Prostate gland (tissue), 2 donors: Measurements from ENCODE around the gene FAAP100. TPM values are rescaled to one million over a fixed set of nuclear protein-coding genes. Genes with fewer than 3 reads are reported as not detected.

Experiments used
- DNase-seq: peaks from one replicate; pipeline ENCODE4 v3.0.0-alpha.2; 2019; ENCODE audit warnings: low spot score
- H3K27ac ChIP-seq, 2 donors: fragments of 200-600 bp; sonication (generic); 2 replicates each; pipeline ENCODE4 v1.5.1; 2017 to 2019
- H3K27me3 ChIP-seq: fragments of 200-600 bp; sonication (generic); replicated peaks from 2 replicates; pipeline ENCODE4 v1.5.1; 2019; ENCODE audit not compliant: insufficient read depth
- H3K36me3 ChIP-seq, 2 donors: fragments of 200-600 bp; sonication (generic); 1 replicate in 1 of 2; 2 replicates in 1 of 2; pipeline versions ENCODE4 v1.5.1 to v1.8.1; 2017 to 2019
- H3K4me1 ChIP-seq: fragments of 200-600 bp; sonication (generic); replicated peaks from 2 replicates; pipeline ENCODE4 v1.5.1; 2019
- H3K4me3 ChIP-seq, 2 donors: fragments of 200-600 bp; sonication (generic); 2 replicates each; pipeline ENCODE4 v1.5.1; 2017 to 2019
- H3K9me3 ChIP-seq: fragments of 200-600 bp; sonication (generic); 2 replicates; pipeline ENCODE4 v1.5.1; 2017
- CTCF ChIP-seq, 4 experiments: fragments of 200-600 bp in 2 of 4; fragments of 450-650 bp in 2 of 4; sonication (generic) in 2 of 4; IDR thresholded peaks; 1 replicate in 3 of 4; 2 replicates in 1 of 4; pipeline ENCODE4 v1.5.1; 2016 to 2019; ENCODE audit warnings: antibody characterized with exemption in 4 of 4, mild to moderate bottlenecking in 2 of 4, moderate library complexity in 2 of 4
- POLR2A ChIP-seq: fragments of 450-650 bp; IDR thresholded peaks from one replicate; pipeline ENCODE4 v1.6.1; 2016; ENCODE audit warnings: antibody characterized with exemption, mild to moderate bottlenecking
- POLR2AphosphoS5 ChIP-seq: sonication (generic); formaldehyde crosslinking; IDR thresholded peaks from one replicate; pipeline ENCODE4 v1.6.1; 2017; ENCODE audit warnings: antibody characterized with exemption
- WGBS: methylation state at CpG from one replicate; pipeline ENCODE4 v1.1.5; 2018; 5-methylcytosine and 5-hydroxymethylcytosine counted together
- intact Hi-C: fragments of 100-400 bp; cut with DNase I; formaldehyde crosslinking; loops from one replicate; pipeline ENCODE4 v1.14.2; 2022
- total RNA-seq, 2 donors: library from RNA; depleted of rRNA; stranded (reverse); fragments of >200 nt; gene quantifications; one replicate each; pipeline ENCODE4 v1.1.0, GENCODE V29; 2016

Gene FAAP100
- total RNA-seq, 2 donors from 2014 or later = 27.8 to 44.4 TPM

- Histone ChIP-seq H3K4me3 (no peak overlapping the region), H3K9me3 (no peaks in the 10 kb centered on the region), H3K36me3 (no peaks in the 10 kb centered on the region), H3K27ac (no peak overlapping the region), H3K27me3 (no peaks in the 10 kb centered on the region), H3K4me1 (peaks cover 7% of the 10 kb centered on the region)
- intact Hi-C loops = no loop called here
- WGBS = 84% methylated on average over 8 of the region's 8 CpGs
- TF ChIP-seq POLR2A (no peak), POLR2AphosphoS5 (no peak), CTCF (IDR thresholded peaks at IDR 0.05) (no peak)
- no peak for DNase-seq
Observed at GRCh38 chr17:81581758-81582157, 29.6 kb upstream of the FAAP100 start.

GRCh38 chr17:81580481-81580880, 28.3 kb upstream of the FAAP100 start:
- no peak overlapping the region for H3K4me3 ChIP-seq
- H3K36me3 ChIP-seq = no peaks in the 10 kb centered on the region
- no peaks in the 10 kb centered on the region for H3K9me3 ChIP-seq
- H3K4me1 ChIP-seq = peaks cover 9% of the 10 kb centered on the region
- WGBS = 91% methylated on average over 6 of the region's 6 CpGs
- TF ChIP-seq POLR2A (no peak), POLR2AphosphoS5 (no peak), CTCF (IDR thresholded peaks at IDR 0.05) (no peak)
- no peak for DNase-seq
- H3K27me3 ChIP-seq = no peaks in the 10 kb centered on the region
- intact Hi-C loops = no loop called here
- H3K27ac ChIP-seq = no peak overlapping the region

- TF ChIP-seq POLR2AphosphoS5 (no peak), CTCF (IDR thresholded peaks at IDR 0.05) (no peak), POLR2A (no peak)
- H3K4me1 ChIP-seq = peaks cover 10% of the 10 kb centered on the region
- H3K27ac ChIP-seq = no peak overlapping the region
- H3K4me3 ChIP-seq = no peak overlapping the region
- H3K9me3 ChIP-seq = no peaks in the 10 kb centered on the region
- no peak for DNase-seq
- intact Hi-C loops = no loop called here
- WGBS = 94% methylated on average over 10 of the region's 10 CpGs
- H3K27me3 ChIP-seq = no peaks in the 10 kb centered on the region
- no peaks in the 10 kb centered on the region for H3K36me3 ChIP-seq
Observed at GRCh38 chr17:81579821-81580321, 27.7 kb upstream of the FAAP100 start.

- no peak overlapping the region for H3K27ac ChIP-seq
- peaks cover 16% of the 10 kb centered on the region for H3K4me1 ChIP-seq
- no peak overlapping the region for H3K4me3 ChIP-seq
- no peak for DNase-seq
- no peaks in the 10 kb centered on the region for H3K27me3 ChIP-seq
- TF ChIP-seq CTCF (IDR thresholded peaks at IDR 0.05) (no peak), POLR2AphosphoS5 (no peak), POLR2A (no peak)
- H3K36me3 ChIP-seq = no peaks in the 10 kb centered on the region
- no peaks in the 10 kb centered on the region for H3K9me3 ChIP-seq
- intact Hi-C loops = no loop called here
- WGBS = 90% methylated on average over 6 of the region's 6 CpGs
Observed at GRCh38 chr17:81579298-81579697, 27.1 kb upstream of the FAAP100 start.

- 92% methylated on average over 6 of the region's 6 CpGs for WGBS
- TF ChIP-seq POLR2AphosphoS5 (no peak), CTCF (IDR thresholded peaks at IDR 0.05) (no peak), POLR2A (no peak)
Observed at GRCh38 chr17:81578561-81579225, 26.5 kb upstream of the FAAP100 start.

More at GRCh38 chr17:81578561-81579225, 26.5 kb upstream of the FAAP100 start:
- H3K36me3 ChIP-seq = no peaks in the 10 kb centered on the region
- peaks cover 17% of the 10 kb centered on the region for H3K4me1 ChIP-seq
- DNase-seq = no peak
- no peaks in the 10 kb centered on the region for H3K27me3 ChIP-seq
- H3K27ac ChIP-seq = no peak overlapping the region
- intact Hi-C loops = no loop called here
- no peaks in the 10 kb centered on the region for H3K9me3 ChIP-seq
- H3K4me3 ChIP-seq = no peak overlapping the region
